Left renal pelvis (tissue), 4 donors: ENCODE measurements around the gene ACAN. TPM values are rescaled to one million over a fixed set of nuclear protein-coding genes. Genes with fewer than 3 reads are reported as not detected.

Experiments
- DNase-seq, 4 donors: peaks; one replicate each; pipeline ENCODE4 v3.0.0-alpha.2; 2013; ENCODE audit warnings: low read depth in 4 of 4, low spot score in 3 of 4
- polyA plus RNA-seq, 4 donors: library from polyadenylated mRNA; unstranded; fragments of 120-200 nt; gene quantifications; one replicate each; pipeline ENCODE4 v1.2.1, GENCODE V29; 2013; ENCODE audit not compliant: insufficient read length in 4 of 4

ACAN gene
- polyA plus RNA-seq, 4 donors = 2.5 to 5.2 (median 3.0) TPM

DNA sequence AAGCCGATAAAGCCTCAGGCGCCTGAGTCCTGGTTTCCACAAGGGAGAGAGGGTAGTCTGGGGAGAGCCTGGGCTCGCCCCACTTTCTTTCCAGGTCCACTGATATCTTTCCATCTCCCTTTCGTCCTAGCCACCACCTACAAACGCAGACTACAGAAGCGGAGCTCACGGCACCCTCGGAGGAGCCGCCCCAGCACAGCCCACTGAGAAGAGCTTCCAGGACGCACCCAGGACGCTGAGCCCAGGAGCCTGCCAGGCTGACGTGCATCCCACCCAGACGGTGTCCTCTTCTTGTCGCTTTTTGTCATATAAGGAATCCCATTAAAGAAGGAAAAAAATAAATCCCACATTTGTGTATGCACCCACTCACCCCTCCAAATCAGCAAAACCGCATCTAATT, 71.0 kb downstream of the ACAN start:
- DNase-seq = no peak

- DNase-seq = no peak
Measured at GRCh38 chr15:88874684-88875083, 71.4 kb downstream of the ACAN start.

DNA sequence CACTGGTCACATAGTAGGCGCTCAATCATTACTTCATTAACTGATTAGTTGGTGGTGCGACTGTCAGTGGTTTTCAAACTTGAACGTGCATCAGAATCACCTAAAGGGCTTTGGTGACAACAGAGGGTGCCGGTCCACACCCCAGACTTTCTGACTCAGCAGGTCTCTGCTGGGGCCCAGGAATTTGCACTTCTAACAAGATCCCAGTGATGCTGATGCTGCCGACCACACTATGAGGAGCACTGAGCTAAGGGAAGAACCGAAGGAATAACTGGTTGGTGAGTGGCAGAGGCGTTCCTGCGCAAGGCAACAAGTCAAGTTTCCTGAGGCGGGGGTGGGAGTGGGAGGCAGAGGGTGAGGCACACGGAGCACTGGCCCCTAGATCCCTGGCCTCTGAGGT, 73.3 kb downstream of the ACAN start:
- no peak for DNase-seq

DNA sequence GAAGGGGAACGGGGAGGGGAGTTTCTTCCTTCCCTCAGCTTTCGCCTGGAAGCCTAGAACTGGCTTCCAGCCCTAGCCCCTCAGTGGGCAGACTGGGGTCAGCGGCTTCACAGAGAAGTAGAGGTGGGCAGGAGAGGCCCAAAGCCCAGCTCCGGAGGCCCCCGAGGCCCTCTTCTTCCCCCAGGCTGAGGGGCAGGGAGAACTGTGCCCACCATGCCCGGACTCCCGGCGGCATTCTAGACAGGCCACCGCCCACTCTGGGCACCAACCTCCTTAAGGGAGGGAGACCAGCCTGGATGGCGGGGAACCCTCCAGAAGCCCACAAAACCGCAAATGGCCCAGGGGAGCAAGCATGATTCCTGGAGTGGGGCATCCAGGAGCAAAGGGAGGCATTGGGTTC, 74.2 kb downstream of the ACAN start:
- DNase-seq = no peak

- DNase-seq = no peak
Measured at GRCh38 chr15:88877906-88878305, 74.7 kb downstream of the ACAN start.

DNA sequence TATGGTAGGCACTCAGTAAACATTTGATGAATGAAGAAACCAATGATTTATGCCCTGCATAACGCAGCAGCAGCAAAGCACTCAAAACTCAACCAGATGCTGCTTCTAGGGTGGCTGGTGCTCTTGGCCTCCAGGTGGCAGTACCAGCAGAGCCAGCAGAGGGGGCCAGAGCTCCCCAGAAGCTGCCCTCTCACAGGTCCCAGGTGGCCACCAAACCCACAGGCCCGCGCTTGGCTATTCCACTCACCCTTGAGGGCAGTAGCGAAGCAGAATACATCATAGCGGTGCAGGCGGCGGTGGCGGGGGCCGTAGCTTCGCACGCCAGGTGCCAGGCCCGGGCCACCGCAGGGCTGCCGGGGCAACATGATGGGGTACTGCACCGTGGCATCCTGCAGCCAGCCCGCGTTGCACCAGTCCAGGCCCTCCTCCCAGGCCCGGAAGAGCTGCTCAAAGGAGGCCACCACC, 75.5 kb downstream of the ACAN start:
- no peak for DNase-seq

DNA sequence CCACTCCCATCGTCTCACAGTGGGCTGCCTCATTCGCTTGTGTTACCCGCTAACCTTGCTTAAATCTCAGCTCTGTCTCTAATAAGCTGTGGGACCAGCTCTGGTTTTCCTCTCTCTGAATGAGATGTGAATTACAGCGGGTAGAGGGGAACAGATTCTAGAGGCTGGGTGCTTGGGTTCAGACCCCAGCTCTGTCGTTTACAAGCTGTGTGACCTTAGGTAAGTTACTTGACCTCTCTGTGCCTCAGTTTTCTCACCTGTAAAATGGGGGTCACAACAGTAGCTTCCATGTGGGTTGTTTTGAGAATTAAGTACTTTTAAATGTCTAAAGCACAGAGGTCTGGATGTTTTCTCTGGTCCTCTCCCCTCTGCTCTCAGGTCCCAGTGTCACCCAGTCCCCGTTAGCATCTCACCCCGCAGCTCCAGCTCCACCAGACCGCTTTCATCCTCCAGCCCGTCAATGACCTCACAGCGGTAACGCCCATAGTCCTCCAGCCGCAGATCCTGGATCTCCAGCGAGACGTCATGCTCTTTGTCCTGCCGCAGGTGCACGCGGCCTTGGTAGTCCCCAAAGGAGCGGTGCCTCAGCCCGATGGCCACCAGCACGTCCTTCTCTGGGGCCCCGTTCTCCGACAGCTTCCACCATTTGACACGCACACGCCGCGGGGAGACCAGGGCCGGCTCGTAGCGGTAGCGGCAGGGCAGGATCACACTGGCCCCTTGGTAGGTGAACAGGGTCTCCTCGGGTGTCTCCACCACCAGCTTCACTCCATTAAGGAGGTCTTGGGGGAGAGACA, 77.9 kb downstream of the ACAN start:
- DNase-seq = no peak

- no peak for DNase-seq
Measured at GRCh38 chr15:88881775-88882174, 78.5 kb downstream of the ACAN start.

- no peak for DNase-seq
Measured at GRCh38 chr15:88882785-88883184, 79.5 kb downstream of the ACAN start.

GRCh38 chr15:88887068-88887580, 83.9 kb downstream of the ACAN start:
- no peak for DNase-seq

- no peak for DNase-seq
Measured at GRCh38 chr15:88888719-88889118, 85.5 kb downstream of the ACAN start.

DNA sequence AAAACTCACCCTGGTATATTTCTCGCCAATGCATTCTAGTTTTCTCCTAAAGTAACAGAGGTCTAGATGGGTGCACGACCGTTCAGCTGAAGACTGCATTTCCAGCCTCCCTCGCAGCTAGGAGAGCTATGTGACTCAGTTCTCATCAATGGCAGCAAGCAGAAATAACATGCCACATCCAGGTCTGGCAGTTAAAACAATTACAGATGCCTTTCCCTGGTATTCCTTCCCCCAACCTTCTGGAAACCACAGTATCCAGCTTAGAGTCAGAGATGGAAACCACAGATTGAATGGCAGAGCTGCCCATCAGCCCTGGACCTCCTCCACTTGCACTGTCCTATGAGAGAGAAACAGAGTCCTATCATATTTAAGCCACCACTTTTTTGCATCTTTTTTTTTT, 87.3 kb downstream of the ACAN start:
- no peak for DNase-seq

DNA sequence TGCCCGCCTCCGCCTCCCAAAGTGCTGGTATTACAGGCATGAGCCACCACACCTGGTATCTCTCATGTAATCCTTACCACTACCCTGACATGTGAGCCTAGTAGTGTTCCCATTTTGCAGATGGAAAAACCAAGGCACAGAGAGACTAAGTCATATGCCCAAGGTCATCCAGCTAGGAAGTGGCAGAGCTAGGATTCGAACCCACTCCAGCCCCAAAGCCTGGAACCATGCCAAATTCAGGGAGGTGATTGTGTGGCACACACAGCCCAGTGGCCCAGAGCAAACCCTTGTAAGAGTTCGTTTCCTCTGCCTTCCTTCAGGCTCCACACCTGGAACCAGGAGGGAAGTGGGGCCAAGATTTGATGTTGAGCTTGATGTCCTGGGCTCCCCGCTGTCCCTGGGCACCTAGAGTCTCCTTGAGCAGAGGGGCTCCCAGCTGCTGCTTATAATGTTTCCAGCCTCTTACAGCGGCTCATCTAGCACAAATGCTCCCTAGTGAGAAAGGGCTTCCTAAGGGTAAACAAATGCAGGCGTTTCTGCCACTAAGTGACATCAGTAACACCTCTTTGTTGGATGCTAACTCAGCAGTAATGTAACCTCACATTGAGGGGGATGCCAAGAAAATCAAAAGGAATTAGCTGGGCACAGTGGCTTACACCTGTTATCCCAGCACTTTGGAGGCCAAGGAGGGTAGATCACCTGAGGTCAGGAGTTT, 88.5 kb downstream of the ACAN start:
- DNase-seq = no peak

DNA sequence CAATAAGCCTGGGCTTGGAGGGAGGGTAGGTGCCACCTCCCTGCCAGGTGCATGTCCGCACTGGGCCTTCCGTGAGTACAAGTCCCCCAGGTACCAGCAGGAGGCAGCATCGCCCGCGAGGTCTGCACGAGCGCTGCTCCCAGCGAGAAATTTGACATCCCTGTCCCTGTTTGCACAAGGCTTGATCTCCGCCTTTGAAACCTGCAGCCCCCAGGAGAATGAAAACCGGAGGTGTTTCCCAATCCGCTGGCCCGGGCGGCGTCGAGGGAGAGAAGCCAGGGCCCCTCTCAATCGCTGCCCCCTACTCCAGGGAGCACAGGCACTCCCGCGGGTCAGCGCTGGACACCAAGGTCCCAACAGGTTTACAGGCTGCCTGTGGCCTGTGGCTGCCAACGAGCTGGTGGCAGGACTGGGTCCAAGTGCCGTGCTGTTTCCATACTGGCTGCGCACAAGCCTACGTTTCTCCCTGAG, 91.1 kb downstream of the ACAN start:
- no peak for DNase-seq

DNA sequence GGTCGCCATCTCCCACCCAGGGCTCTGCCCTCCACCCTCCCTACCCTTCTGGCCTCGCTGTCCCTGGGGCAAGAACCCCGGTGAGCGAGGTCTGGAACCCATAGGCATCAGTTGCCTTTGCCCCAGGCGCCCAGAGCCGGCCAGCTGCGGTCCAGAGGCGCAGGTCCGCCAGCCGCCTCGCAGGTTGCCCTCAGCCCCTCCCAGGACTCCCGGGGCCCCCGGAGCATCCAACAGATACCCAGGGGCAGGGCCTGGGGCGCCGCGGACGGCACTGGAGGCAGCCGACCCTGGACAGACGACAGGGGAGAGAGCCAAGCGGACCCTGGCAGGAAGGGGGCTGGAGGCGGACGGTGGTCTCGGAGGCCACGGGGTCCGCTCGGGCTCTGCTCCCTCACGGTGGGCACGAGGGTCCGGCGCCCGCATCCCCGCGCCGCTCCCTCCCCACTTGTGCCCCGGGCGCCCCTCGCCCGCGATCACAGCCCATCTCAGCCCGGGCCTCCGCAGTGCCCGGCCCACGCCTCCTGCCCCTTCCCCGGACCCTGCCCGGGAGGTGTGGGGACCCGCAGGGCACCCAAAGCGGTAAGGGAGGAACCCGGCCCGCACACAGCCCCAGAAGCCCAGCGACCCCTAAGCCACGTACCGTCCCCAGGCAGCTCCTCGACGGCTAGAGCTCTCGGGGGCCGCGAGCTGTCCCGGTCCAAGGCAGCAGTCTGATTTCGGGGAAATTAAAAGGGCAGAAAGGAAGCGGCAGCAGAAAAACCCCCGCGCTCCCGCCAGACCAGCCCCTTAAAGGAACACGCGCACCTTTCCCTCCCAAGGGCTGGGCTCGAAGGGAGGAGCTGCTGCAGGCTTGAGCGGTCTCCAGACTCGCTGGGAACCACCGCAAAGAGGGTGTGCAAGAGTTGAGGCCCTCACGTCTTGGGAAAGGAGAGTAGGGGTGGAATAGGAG, 91.9 kb downstream of the ACAN start, which contains the start of gene HAPLN3:
HAPLN3 (minus strand) TSS at position 726 of the 949 bp plus-strand sequence. CDS start 8,246 bp downstream, outside the sequence.
- no peak for DNase-seq

DNA sequence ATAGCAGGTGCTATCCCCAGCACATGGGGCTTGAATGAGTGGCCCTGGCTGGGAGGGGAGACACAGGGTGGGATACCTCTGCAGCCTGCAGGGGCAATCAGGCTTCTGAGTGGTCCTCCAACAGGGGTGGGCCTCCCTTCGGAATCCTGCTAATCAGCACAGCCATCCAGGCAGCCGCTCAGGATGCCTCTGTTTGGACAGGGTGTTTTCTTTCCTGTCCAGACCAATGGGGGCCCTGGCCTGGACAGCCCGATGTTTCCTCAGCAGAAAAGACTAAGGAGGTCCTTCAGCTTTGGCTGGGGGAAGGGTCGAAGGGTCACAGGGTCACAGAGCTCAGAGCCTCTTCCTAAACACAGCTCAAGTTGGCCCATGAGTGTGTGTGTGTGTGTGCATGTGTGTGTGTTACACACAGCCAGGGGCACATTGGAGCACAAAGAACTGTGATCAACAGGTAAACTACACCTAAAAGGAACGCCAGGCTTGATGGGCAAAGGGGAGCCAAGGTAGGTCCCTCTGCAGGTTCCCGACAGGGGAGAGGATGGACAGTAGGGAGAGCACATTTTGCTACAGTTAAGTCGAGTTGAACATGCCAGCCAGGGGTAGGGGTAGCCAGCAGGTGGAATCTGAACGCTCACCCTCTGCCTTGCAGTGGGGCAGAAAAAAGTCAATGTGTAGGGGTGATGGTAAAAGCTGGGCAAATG, 93.2 kb downstream of the ACAN start:
- no peak for DNase-seq

GRCh38 chr15:88897142-88897455, 93.9 kb downstream of the ACAN start:
- no peak for DNase-seq

DNA sequence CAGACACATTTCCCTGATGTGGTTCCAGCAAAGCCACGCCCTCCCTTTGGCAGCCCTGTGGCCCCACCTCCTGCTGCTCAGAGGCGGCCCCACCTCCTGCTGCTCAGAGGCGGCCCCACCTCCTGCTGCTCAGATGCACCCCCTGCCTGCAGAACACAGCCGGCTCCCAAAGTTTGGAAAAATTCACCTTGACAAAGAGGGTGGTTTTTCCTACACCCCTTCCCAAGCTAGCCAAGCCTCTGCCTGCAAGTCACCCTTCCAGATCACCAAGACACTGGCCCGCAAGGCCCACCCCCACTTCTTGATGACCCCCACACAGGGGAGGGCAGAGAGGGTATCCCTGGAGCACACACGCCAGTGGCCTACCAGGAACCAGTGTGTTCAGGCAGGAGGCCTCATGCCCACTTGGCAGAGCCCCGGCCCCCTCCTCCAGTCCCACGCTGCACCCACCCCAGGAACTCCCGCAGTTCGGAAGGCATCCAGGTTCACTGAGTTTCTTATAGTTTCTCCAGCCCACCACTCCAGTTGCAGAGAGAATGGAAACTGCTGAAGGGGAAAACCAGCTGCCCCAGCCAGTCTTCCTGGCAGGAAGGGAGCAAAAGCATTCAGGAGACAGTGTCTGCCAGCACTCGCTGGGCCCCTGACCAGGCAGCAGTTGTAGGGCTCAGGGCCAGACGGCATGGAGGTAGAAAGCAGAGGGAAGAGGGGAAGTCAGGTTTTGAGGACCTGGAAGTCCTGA, 94.4 kb downstream of the ACAN start:
- DNase-seq = no peak

DNA sequence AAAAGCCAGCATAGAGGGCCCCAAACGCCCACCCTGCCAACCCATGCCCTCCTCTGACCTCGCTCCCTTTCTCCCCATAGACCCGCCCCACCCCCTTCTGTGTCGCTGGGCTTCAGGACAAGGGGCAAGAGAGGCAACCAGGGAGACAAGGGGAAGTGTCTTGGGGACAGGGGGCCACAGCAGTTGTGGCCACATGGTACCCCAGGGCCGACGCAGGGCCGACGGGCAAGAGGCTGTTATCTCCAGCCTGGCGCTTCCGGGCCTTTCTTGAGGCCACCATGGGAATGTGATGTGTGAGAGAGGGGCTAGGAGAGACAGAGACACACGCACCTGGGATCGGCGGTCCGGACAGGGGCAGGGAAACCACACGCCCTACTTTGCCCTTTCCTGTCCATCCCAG, 95.5 kb downstream of the ACAN start:
- no peak for DNase-seq
